ENCODE results near the gene LRRC32.
"Not testable (repeated sequence)": the region's sequence is repeated elsewhere in the genome, so short reads cannot be mapped to it uniquely, and the experiment has no call there.

Gene LRRC32

GRCh38 chr11:76649851-76650372 is 20.6 kb downstream of the LRRC32 start:
- no peak for DNase-seq (ENCODE audit: low spot score)

GRCh38 chr11:76649011-76649410 is 21.5 kb downstream of the LRRC32 start:
- DNase-seq (ENCODE audit: low spot score) = no peak

GRCh38 chr11:76648061-76648460 is 22.5 kb downstream of the LRRC32 start:
- DNase-seq (ENCODE audit: low spot score) = no peak

GRCh38 chr11:76646882-76647534 is 23.5 kb downstream of the LRRC32 start:
- no peak for DNase-seq (ENCODE audit: low spot score)

- DNase-seq (ENCODE audit: low spot score) = peak; percentile 22
These were observed 26.0 kb downstream of the LRRC32 start for GRCh38 chr11:76644591-76644990.

- DNase-seq (ENCODE audit: low spot score) = not testable (repeated sequence)
These were observed 26.8 kb downstream of the LRRC32 start for GRCh38 chr11:76643711-76644110.

- no peak for DNase-seq (ENCODE audit: low spot score)
These were observed 28.2 kb downstream of the LRRC32 start for GRCh38 chr11:76642341-76642740.

- DNase-seq (ENCODE audit: low spot score) = no peak
These were observed 28.6 kb downstream of the LRRC32 start for GRCh38 chr11:76641905-76642304.

- no peak for DNase-seq (ENCODE audit: low spot score)
These were observed 30.0 kb downstream of the LRRC32 start for GRCh38 chr11:76640501-76640900.

- no peak for DNase-seq (ENCODE audit: low spot score)
These were observed 30.9 kb downstream of the LRRC32 start for GRCh38 chr11:76639621-76640020.

- no peak for DNase-seq (ENCODE audit: low spot score)
These were observed 32.0 kb downstream of the LRRC32 start for GRCh38 chr11:76638270-76639197.

GRCh38 chr11:76637491-76638269 is 32.9 kb downstream of the LRRC32 start:
- DNase-seq (ENCODE audit: low spot score) = no peak

- no peak for DNase-seq (ENCODE audit: low spot score)
These were observed 33.6 kb downstream of the LRRC32 start for GRCh38 chr11:76636826-76637460.

GRCh38 chr11:76635991-76636738 is 34.4 kb downstream of the LRRC32 start:
- no peak for DNase-seq (ENCODE audit: low spot score)

GRCh38 chr11:76634886-76635285 is 35.7 kb downstream of the LRRC32 start:
- no peak for DNase-seq (ENCODE audit: low spot score)

GRCh38 chr11:76632492-76632891 is 38.1 kb downstream of the LRRC32 start:
- no peak for DNase-seq (ENCODE audit: low spot score)

- DNase-seq (ENCODE audit: low spot score) = no peak
These were observed 38.8 kb downstream of the LRRC32 start for GRCh38 chr11:76631566-76632308.

GRCh38 chr11:76630600-76631281 is 39.8 kb downstream of the LRRC32 start:
- DNase-seq (ENCODE audit: low spot score) = no peak

- no peak for DNase-seq (ENCODE audit: low spot score)
These were observed 40.5 kb downstream of the LRRC32 start for GRCh38 chr11:76629853-76630599.

All from kidney tubule cell (primary cell).